Heart left ventricle (tissue), 13 donors: ENCODE results near the gene TTBK1.

Experiments
- POLR2A ChIP-seq, 2 donors: fragments of 450-650 bp; IDR thresholded peaks; one replicate each; pipeline ENCODE4 v1.6.1; 2017; ENCODE audit warnings: antibody characterized with exemption in 2 of 2, mild to moderate bottlenecking in 2 of 2, moderate library complexity in 2 of 2
- TF ChIP-seq, protein P1 (sequence below), 12 donors: fragments of 200-600 bp; sonication (generic) in 4 of 12; IDR thresholded peaks; one replicate each; pipeline versions ENCODE4 v1.5.0 to v1.8.0; 2018 to 2022; ENCODE audit warnings: antibody characterized with exemption in 12 of 12, mild to moderate bottlenecking in 5 of 12
- donor health status: ischemic (EF 13 %, LVEDD 7.1; RV severe dilation, severe dysfunction).
- donor health status: DM: no; HTN: yes; CAD: no.
- donor health status: DM: no; HTN: no; CAD: no.
- donor health status: ischemic (EF 25% LVEDD 6.9; RV normal size, moderate dysfunction).
- donor health status: ischemic (EF 25% LVEDD 5.7; RV mildly dilated, moderate dysfunction).
- donor health status: ischemic (EF 35%, LVEDD 5.7; RV mildly dilated, moderate dysfunction).
- donor health status: nonischemic (EF 11% LVEDD 7.7; RV severe dilation, severe dysfunction).
- donor health status: DM: yes; HTN: yes; CAD: no.
- donor health status: PGD.
- donor health status: ischemic (EF 29% LVEDD 5.4; RV normal size, mild dysfunction).
- donor health status: nonischemic (EF 23%, LVEDD 6.1; RV moderate dilation, normal function).

DNA sequence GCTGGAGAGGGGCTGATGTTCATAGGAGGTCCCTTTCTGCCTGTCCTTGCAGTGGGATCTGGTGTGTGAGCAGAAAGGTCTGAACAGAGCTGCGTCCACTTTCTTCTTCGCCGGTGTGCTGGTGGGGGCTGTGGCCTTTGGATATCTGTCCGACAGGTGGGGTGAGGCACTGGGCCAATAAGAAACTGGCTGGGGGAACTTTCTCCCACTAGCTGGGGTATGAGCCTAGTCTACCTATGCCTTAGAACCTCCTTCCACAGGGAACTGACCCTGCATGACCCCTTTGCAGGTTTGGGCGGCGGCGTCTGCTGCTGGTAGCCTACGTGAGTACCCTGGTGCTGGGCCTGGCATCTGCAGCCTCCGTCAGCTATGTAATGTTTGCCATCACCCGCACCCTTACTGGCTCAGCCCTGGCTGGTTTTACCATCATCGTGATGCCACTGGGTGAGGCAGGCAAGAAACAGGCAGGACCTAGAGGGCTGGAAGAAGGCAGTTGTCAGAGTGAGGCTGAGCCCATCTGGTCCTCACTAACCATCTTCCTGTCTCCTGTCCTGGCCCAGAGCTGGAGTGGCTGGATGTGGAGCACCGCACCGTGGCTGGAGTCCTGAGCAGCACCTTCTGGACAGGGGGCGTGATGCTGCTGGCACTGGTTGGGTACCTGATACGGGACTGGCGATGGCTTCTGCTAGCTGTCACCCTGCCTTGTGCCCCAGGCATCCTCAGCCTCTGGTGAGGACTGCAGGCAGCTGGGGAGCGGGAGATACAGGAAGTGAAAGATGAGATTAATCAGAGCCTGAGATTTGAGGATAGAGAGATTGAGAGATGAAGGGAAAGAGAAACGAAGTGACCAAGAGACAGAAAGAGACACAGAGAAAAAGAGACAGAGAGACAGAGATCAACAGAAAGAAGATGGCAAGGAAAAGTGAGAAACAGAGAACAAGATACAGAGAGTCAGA, 56.3 kb downstream of the TTBK1 start:
- TF ChIP-seq, protein P1, sequence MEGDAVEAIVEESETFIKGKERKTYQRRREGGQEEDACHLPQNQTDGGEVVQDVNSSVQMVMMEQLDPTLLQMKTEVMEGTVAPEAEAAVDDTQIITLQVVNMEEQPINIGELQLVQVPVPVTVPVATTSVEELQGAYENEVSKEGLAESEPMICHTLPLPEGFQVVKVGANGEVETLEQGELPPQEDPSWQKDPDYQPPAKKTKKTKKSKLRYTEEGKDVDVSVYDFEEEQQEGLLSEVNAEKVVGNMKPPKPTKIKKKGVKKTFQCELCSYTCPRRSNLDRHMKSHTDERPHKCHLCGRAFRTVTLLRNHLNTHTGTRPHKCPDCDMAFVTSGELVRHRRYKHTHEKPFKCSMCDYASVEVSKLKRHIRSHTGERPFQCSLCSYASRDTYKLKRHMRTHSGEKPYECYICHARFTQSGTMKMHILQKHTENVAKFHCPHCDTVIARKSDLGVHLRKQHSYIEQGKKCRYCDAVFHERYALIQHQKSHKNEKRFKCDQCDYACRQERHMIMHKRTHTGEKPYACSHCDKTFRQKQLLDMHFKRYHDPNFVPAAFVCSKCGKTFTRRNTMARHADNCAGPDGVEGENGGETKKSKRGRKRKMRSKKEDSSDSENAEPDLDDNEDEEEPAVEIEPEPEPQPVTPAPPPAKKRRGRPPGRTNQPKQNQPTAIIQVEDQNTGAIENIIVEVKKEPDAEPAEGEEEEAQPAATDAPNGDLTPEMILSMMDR (IDR thresholded peaks at IDR 0.05) = no peak
- TF ChIP-seq POLR2A (IDR thresholded peaks at IDR 0.05) = no peak
